ENCODE results near the gene LIG3. TPM values are rescaled to one million over a fixed set of nuclear protein-coding genes. Genes with fewer than 3 reads are reported as not detected.

The LIG3 gene
- total RNA-seq, 1 experiment from 2014 or later = 30.0 TPM

DNA sequence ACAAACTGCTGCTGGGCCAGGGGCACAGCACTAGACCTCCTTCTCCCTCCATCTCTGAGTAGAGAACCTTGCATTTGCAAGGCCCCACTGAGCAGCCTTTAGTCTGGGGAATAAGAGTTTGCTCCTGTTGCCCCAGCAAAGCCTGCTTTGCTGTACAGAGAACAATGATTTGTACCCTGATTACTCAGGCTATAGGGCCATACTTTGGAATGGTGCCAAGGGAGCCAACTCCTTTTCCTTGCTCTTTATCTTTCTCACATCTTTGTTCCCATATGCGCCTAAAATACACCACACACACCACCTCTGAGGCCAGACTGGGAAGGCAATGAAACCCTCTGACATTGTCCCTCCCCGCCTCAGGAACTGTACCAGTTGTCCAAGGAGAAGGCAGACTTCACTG, 21.2 kb downstream of the LIG3 start:
- BruUV-seq (replicated peaks) = no TSS peak
- no peak for TF ChIP-seq CTCF (IDR thresholded peaks at IDR 0.05; ENCODE audit: unreplicated experiment)

DNA sequence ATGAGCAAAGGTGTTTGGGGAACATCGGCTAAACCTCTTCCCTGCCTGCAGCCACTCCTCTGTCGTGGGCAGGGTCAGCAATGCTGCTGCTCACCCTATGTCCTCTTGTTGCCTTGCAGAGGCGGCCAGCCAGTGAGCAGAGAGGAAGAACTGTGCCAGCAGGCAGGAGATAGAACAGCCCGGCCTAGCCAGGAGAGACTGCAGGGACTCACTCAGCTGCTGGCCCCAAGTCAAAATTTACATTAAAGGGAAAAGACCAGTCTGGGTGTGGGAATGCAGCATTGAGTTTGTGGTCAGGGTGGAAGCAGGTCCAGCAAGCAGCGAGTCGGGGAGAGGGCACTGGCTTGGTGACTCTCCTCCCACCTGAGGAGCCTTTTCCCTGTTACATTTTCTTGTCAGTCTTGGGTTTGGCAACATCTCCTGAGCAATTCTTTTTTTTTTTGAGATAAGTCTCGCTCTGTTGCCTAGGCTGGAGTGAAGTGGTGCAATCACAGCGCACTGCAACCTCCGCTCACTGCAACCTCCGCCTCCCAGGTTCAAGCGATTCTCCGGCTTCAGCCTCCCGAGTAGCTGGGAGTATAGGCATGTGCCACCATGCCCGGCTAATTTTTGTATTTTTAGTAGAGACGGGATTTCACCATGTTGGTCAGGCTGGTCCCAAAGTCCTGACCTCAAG, 22.7 kb downstream of the LIG3 start:
- no peak for DNase-seq
- Mint-ChIP-seq H3K36me3 (ENCODE audit: insufficient read depth, unreplicated experiment) (peaks cover 33% of the 10 kb centered on the region), H3K4me3 (ENCODE audit: low read depth, unreplicated experiment) (no peak overlapping the region), H3K27me3 (ENCODE audit: unreplicated experiment) (no peaks in the 10 kb centered on the region), H3K9me3 (ENCODE audit: low read depth, unreplicated experiment) (no peaks in the 10 kb centered on the region), H3K27ac (ENCODE audit: unreplicated experiment) (no peak overlapping the region), H3K4me1 (ENCODE audit: low read depth, unreplicated experiment) (no peaks in the 10 kb centered on the region)
- CTCF ChIA-PET = no interaction called here
- intact Hi-C loops (cut with micrococcal nuclease; ENCODE audit: unreplicated experiment) = no loop called here
- TF ChIP-seq CTCF (IDR thresholded peaks at IDR 0.05; ENCODE audit: unreplicated experiment) = no peak
- no TSS peak for BruUV-seq (replicated peaks)

More for the DNA sequence above, 21.2 kb downstream of the LIG3 start:
- DNase-seq = no peak
- Mint-ChIP-seq H3K27me3 (ENCODE audit: unreplicated experiment) (no peaks in the 10 kb centered on the region), H3K36me3 (ENCODE audit: insufficient read depth, unreplicated experiment) (peaks cover 18% of the 10 kb centered on the region), H3K27ac (ENCODE audit: unreplicated experiment) (no peak overlapping the region), H3K4me3 (ENCODE audit: low read depth, unreplicated experiment) (no peak overlapping the region), H3K9me3 (ENCODE audit: low read depth, unreplicated experiment) (no peaks in the 10 kb centered on the region), H3K4me1 (ENCODE audit: low read depth, unreplicated experiment) (no peaks in the 10 kb centered on the region)
- CTCF ChIA-PET = no interaction called here
- intact Hi-C loops (cut with micrococcal nuclease; ENCODE audit: unreplicated experiment) = no loop called here

DNA sequence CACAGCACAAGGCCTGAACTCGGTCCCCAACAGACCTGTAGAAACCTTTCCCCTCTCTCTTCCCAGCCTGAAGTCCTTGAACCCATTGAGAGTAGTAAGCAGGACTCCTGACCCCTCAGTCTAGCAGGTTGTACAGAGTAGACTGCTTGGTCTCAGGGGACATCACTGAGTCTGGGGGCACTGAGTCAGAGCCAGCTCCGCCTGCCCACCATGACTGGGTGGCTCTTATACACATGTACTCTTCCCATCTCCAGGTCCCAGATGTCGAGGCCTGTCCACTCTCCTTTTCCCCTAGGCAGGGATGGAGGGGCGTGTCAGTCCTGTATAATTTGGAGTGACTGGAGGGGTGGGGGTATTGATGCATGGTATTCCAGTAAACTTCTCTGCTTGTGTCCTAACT, 23.5 kb downstream of the LIG3 start:
- no peaks in the 10 kb centered on the region for H3K4me1 Mint-ChIP-seq (ENCODE audit: low read depth, unreplicated experiment)
- CTCF ChIA-PET = no interaction called here
- no peak for TF ChIP-seq CTCF (IDR thresholded peaks at IDR 0.05; ENCODE audit: unreplicated experiment)
- peaks cover 40% of the 10 kb centered on the region for H3K36me3 Mint-ChIP-seq (ENCODE audit: insufficient read depth, unreplicated experiment)
- no peak overlapping the region for H3K27ac Mint-ChIP-seq (ENCODE audit: unreplicated experiment)
- DNase-seq = no peak
- no peaks in the 10 kb centered on the region for H3K9me3 Mint-ChIP-seq (ENCODE audit: low read depth, unreplicated experiment)
- BruUV-seq (replicated peaks) = no TSS peak
- intact Hi-C loops (cut with micrococcal nuclease; ENCODE audit: unreplicated experiment) = no loop called here
- no peak overlapping the region for H3K4me3 Mint-ChIP-seq (ENCODE audit: low read depth, unreplicated experiment)
- no peaks in the 10 kb centered on the region for H3K27me3 Mint-ChIP-seq (ENCODE audit: unreplicated experiment)

- no peak for TF ChIP-seq CTCF (IDR thresholded peaks at IDR 0.05; ENCODE audit: unreplicated experiment)
- peaks cover 59% of the 10 kb centered on the region for H3K36me3 Mint-ChIP-seq (ENCODE audit: insufficient read depth, unreplicated experiment)
- DNase-seq = no peak
- H3K27me3 Mint-ChIP-seq (ENCODE audit: unreplicated experiment) = no peaks in the 10 kb centered on the region
- H3K4me3 Mint-ChIP-seq (ENCODE audit: low read depth, unreplicated experiment) = no peak overlapping the region
- no TSS peak for BruUV-seq (replicated peaks)
- no peak overlapping the region for H3K27ac Mint-ChIP-seq (ENCODE audit: unreplicated experiment)
- intact Hi-C loops (cut with micrococcal nuclease; ENCODE audit: unreplicated experiment) = no loop called here
- no peaks in the 10 kb centered on the region for H3K9me3 Mint-ChIP-seq (ENCODE audit: low read depth, unreplicated experiment)
- CTCF ChIA-PET = no interaction called here
- no peaks in the 10 kb centered on the region for H3K4me1 Mint-ChIP-seq (ENCODE audit: low read depth, unreplicated experiment)
These were observed 26.0 kb downstream of the LIG3 start for GRCh38 chr17:35006345-35006744.

Data from Calu3 (cell line).